ENCODE measurements around the gene ENGASE. TPM values are rescaled to one million over a fixed set of nuclear protein-coding genes. Genes with fewer than 3 reads are reported as not detected.

ENGASE gene
- total RNA-seq, 2 donors from 2014 or later: 50.0 to 75.9 TPM

GRCh38 chr17:79047923-79048825 lies 26.4 kb upstream of the ENGASE start:
- H3K4me1 ChIP-seq (ENCODE audit: control insufficient read depth in 1 of 2, low read depth in 2 of 2): peaks cover 6 to 54% of the 10 kb centered on the region in 2 donors
- ATAC-seq (ENCODE audit: insufficient number of reproducible peaks, low FRiP score, low read depth) (no peak), DNase-seq (ENCODE audit: low spot score) (no peak)
- no peak for TF ChIP-seq CTCF (IDR thresholded peaks at IDR 0.05)
- H3K4me3 ChIP-seq: no peak overlapping the region
- no peaks in the 10 kb centered on the region for H3K27me3 ChIP-seq (replicated peaks; ENCODE audit: insufficient read depth)
- peaks cover 35% of the 10 kb centered on the region for H3K36me3 ChIP-seq
- H3K27ac ChIP-seq: peak overlapping the region in 1 of 2 donors; percentile 61
- H3K9me3 ChIP-seq: no peaks in the 10 kb centered on the region

- Histone ChIP-seq H3K36me3 (peaks cover 32% of the 10 kb centered on the region), H3K9me3 (no peaks in the 10 kb centered on the region), H3K27ac (no peak overlapping the region), H3K4me1 (ENCODE audit: control insufficient read depth in 1 of 2, low read depth in 2 of 2) (peaks cover 7 to 58% of the 10 kb centered on the region in 2 donors), H3K27me3 (replicated peaks; ENCODE audit: insufficient read depth) (no peaks in the 10 kb centered on the region), H3K4me3 (no peak overlapping the region)
- ATAC-seq (ENCODE audit: insufficient number of reproducible peaks, low FRiP score, low read depth): no peak
- TF ChIP-seq CTCF (IDR thresholded peaks at IDR 0.05): no peak
- no peak for DNase-seq (ENCODE audit: low spot score)
Measured at GRCh38 chr17:79048826-79049755, 25.5 kb upstream of the ENGASE start.

- DNase-seq (ENCODE audit: low spot score) (no peak), ATAC-seq (ENCODE audit: insufficient number of reproducible peaks, low FRiP score, low read depth) (no peak)
- Histone ChIP-seq H3K9me3 (no peaks in the 10 kb centered on the region), H3K4me1 (ENCODE audit: control insufficient read depth in 1 of 2, low read depth in 2 of 2) (peaks cover 13 to 60% of the 10 kb centered on the region in 2 donors), H3K27ac (no peak overlapping the region), H3K4me3 (no peak overlapping the region), H3K36me3 (peaks cover 29% of the 10 kb centered on the region), H3K27me3 (replicated peaks; ENCODE audit: insufficient read depth) (no peaks in the 10 kb centered on the region)
- TF ChIP-seq CTCF (IDR thresholded peaks at IDR 0.05): no peak
Measured at GRCh38 chr17:79049821-79050220, 24.8 kb upstream of the ENGASE start.

- Histone ChIP-seq H3K36me3 (peaks cover 27% of the 10 kb centered on the region), H3K9me3 (no peaks in the 10 kb centered on the region), H3K4me1 (ENCODE audit: control insufficient read depth in 1 of 2, low read depth in 2 of 2) (peaks cover 17 to 58% of the 10 kb centered on the region in 2 donors), H3K27ac (no peak overlapping the region), H3K27me3 (replicated peaks; ENCODE audit: insufficient read depth) (no peaks in the 10 kb centered on the region), H3K4me3 (no peak overlapping the region)
- ATAC-seq (ENCODE audit: insufficient number of reproducible peaks, low FRiP score, low read depth): no peak
- TF ChIP-seq CTCF (IDR thresholded peaks at IDR 0.05): no peak
- DNase-seq (ENCODE audit: low spot score): no peak
Measured at GRCh38 chr17:79050551-79050950, 24.1 kb upstream of the ENGASE start.

- Histone ChIP-seq H3K4me1 (ENCODE audit: control insufficient read depth in 1 of 2, low read depth in 2 of 2) (peaks cover 17 to 57% of the 10 kb centered on the region in 2 donors), H3K27me3 (replicated peaks; ENCODE audit: insufficient read depth) (no peaks in the 10 kb centered on the region), H3K4me3 (no peak overlapping the region), H3K9me3 (no peaks in the 10 kb centered on the region), H3K36me3 (peaks cover 27% of the 10 kb centered on the region), H3K27ac (no peak overlapping the region)
- no peak for TF ChIP-seq CTCF (IDR thresholded peaks at IDR 0.05)
- DNase-seq (ENCODE audit: low spot score): no peak
- no peak for ATAC-seq (ENCODE audit: insufficient number of reproducible peaks, low FRiP score, low read depth)
Measured at GRCh38 chr17:79051306-79051705, 23.3 kb upstream of the ENGASE start.

All from thoracic aorta (tissue), 2 donors.